ENCODE data around the gene S100A13.
A peak's percentile ranks its signal among the peaks of the same experiment; 100 is the strongest.
"Not testable (repeated sequence)": the region's sequence is repeated elsewhere in the genome, so short reads cannot be mapped to it uniquely, and the experiment has no call there.

The S100A13 gene
- long read RNA-seq, donor 1, transcript S100A13-203 (3 exons, 579 nt) = major isoform, 69 of 266 reads
- long read RNA-seq, donor 1, partial matches to known transcripts = 191 of 266 reads
- long read RNA-seq, donor 1, other reads (novel, unspliced or antisense) = 0 of 266 reads
- long read RNA-seq, donor 2, transcript S100A13-203 (3 exons, 579 nt) = major isoform, 30 of 112 reads
- long read RNA-seq, donor 2, partial matches to known transcripts = 79 of 112 reads
- long read RNA-seq, donor 2, other reads (novel, unspliced or antisense) = 0 of 112 reads
- long read RNA-seq, donor 3, transcript S100A13-203 (3 exons, 579 nt) = major isoform, 14 of 74 reads
- long read RNA-seq, donor 3, partial matches to known transcripts = 57 of 74 reads
- long read RNA-seq, donor 3, other reads (novel, unspliced or antisense) = 0 of 74 reads
- long read RNA-seq, donor 4, transcript S100A13-203 (3 exons, 579 nt) = major isoform, 25 of 111 reads
- long read RNA-seq, donor 4, partial matches to known transcripts = 83 of 111 reads
- long read RNA-seq, donor 4, other reads (novel, unspliced or antisense) = 0 of 111 reads
- long read RNA-seq, donor 5, transcript S100A13-203 (3 exons, 579 nt) = major isoform, 37 of 209 reads
- long read RNA-seq, donor 5, partial matches to known transcripts = 155 of 209 reads
- long read RNA-seq, donor 5, other reads (novel, unspliced or antisense) = 15 of 209 reads
- long read RNA-seq, donor 6, transcript S100A13-203 (3 exons, 579 nt) = major isoform, 35 of 135 reads
- long read RNA-seq, donor 6, partial matches to known transcripts = 98 of 135 reads
- long read RNA-seq, donor 6, other reads (novel, unspliced or antisense) = 0 of 135 reads
- long read RNA-seq, donor 7, transcript S100A13-203 (3 exons, 579 nt) = major isoform, 38 of 319 reads
- long read RNA-seq, donor 7, partial matches to known transcripts = 262 of 319 reads
- long read RNA-seq, donor 7, other reads (novel, unspliced or antisense) = 14 of 319 reads
- long read RNA-seq, donor 8, transcript S100A13-203 (3 exons, 579 nt) = major isoform, 33 of 161 reads
- long read RNA-seq, donor 8, partial matches to known transcripts = 125 of 161 reads
- long read RNA-seq, donor 8, other reads (novel, unspliced or antisense) = 0 of 161 reads

GRCh38 chr1:153626904-153627714 is at the start of gene S100A13:
S100A13 (minus strand) TSS chr1:153627505; CDS start chr1:153626472, 1,033 bp downstream.
- DNase-seq = peak; percentile 91

- DNase-seq = no peak
Observed at GRCh38 chr1:153673511-153673910, 46.2 kb upstream of the S100A13 start.

GRCh38 chr1:153671628-153672353 is 44.5 kb upstream of the S100A13 start:
- DNase-seq = peak; percentile 28

GRCh38 chr1:153670859-153671627 is 43.7 kb upstream of the S100A13 start, which contains the start of gene ILF2:
ILF2 (minus strand) TSS chr1:153670993; CDS start chr1:153670922, 71 bp downstream.
- DNase-seq = peak; percentile 93

GRCh38 chr1:153670257-153670858 is 43.1 kb upstream of the S100A13 start:
- DNase-seq = no peak

- no peak for DNase-seq
Observed at GRCh38 chr1:153669606-153670005, 42.3 kb upstream of the S100A13 start.

GRCh38 chr1:153668672-153669071 is 41.4 kb upstream of the S100A13 start:
- DNase-seq = not testable (repeated sequence)

GRCh38 chr1:153667439-153667838 is 40.1 kb upstream of the S100A13 start:
- DNase-seq = no peak

- DNase-seq = no peak
Observed at GRCh38 chr1:153663211-153663610, 35.9 kb upstream of the S100A13 start.

- no peak for DNase-seq
Observed at GRCh38 chr1:153662269-153662668, 35.0 kb upstream of the S100A13 start.

GRCh38 chr1:153661111-153661708 is 33.9 kb upstream of the S100A13 start:
- DNase-seq = no peak

- DNase-seq = no peak
Observed at GRCh38 chr1:153659656-153660055, 32.4 kb upstream of the S100A13 start.

- no peak for DNase-seq
Observed at GRCh38 chr1:153659175-153659534, 31.9 kb upstream of the S100A13 start.

GRCh38 chr1:153658400-153659174 is 31.3 kb upstream of the S100A13 start, which contains the start of gene SNAPIN:
SNAPIN (plus strand) TSS chr1:153658703; CDS start chr1:153658744, 41 bp downstream.
- DNase-seq = peak; percentile 98

- no peak for DNase-seq
Observed at GRCh38 chr1:153655333-153655732, 28.0 kb upstream of the S100A13 start.

- DNase-seq = no peak
Observed at GRCh38 chr1:153652805-153653500, 25.6 kb upstream of the S100A13 start.

- no peak for DNase-seq
Observed at GRCh38 chr1:153651771-153652170, 24.5 kb upstream of the S100A13 start.

- DNase-seq = no peak
Observed at GRCh38 chr1:153649863-153650235, 22.5 kb upstream of the S100A13 start.
